Right atrium auricular region (tissue), 2 donors: ENCODE results near the gene MASP2. TPM values are rescaled to one million over a fixed set of nuclear protein-coding genes. Genes with fewer than 3 reads are reported as not detected.
A peak's percentile ranks its signal among the peaks of the same experiment; 100 is the strongest.
"Not testable (repeated sequence)": the region's sequence is repeated elsewhere in the genome, so short reads cannot be mapped to it uniquely, and the experiment has no call there.

Experiments used
- DNase-seq: peaks from one replicate; pipeline ENCODE4 v3.0.0-alpha.2; 2019; ENCODE audit warnings: low spot score
- H3K27ac ChIP-seq, 2 donors: fragments of 200-600 bp; sonication (generic); 1 replicate in 1 of 2; 2 replicates in 1 of 2; pipeline ENCODE4 v1.5.1; 2016 to 2019
- H3K27me3 ChIP-seq, 2 donors: fragments of 200-600 bp; sonication (generic); one replicate each; pipeline versions ENCODE4 v1.5.1 to v1.6.0; 2017 to 2019
- H3K36me3 ChIP-seq: fragments of 200-600 bp; sonication (generic); one replicate; pipeline ENCODE4 v1.5.1; 2016
- H3K4me1 ChIP-seq, 2 donors: fragments of 200-600 bp; sonication (generic); one replicate each; pipeline versions ENCODE4 v1.5.1 to v1.6.0; 2017 to 2019
- H3K4me3 ChIP-seq, 2 donors: fragments of 200-600 bp; sonication (generic); 1 replicate in 1 of 2; 2 replicates in 1 of 2; pipeline ENCODE4 v1.5.1; 2017 to 2019; ENCODE audit warnings: mild to moderate bottlenecking in 1 of 2, moderate library complexity in 1 of 2
- H3K9me3 ChIP-seq, 2 donors: fragments of 200-600 bp; sonication (generic); one replicate each; pipeline ENCODE4 v1.5.1; 2019
- total RNA-seq, 2 donors: library from RNA; depleted of rRNA; stranded (reverse); fragments of >200 nt; gene quantifications; one replicate each; pipeline ENCODE4 v1.1.0, GENCODE V29; 2016
- TF ChIP-seq, protein P1 (sequence below), 2 donors: fragments of 200-600 bp; sonication (generic); IDR thresholded peaks; one replicate each; pipeline ENCODE4 v1.5.1; 2019; ENCODE audit warnings: antibody characterized with exemption in 2 of 2

Gene MASP2
- total RNA-seq, 2 donors from 2014 or later, result not detected

- Histone ChIP-seq H3K36me3 (no peaks in the 10 kb centered on the region), H3K4me1 (no peaks in the 10 kb centered on the region), H3K27ac (no peak overlapping the region), H3K4me3 (no peak overlapping the region), H3K27me3 (no peaks in the 10 kb centered on the region), H3K9me3 (no peaks in the 10 kb centered on the region)
- TF ChIP-seq, protein P1, sequence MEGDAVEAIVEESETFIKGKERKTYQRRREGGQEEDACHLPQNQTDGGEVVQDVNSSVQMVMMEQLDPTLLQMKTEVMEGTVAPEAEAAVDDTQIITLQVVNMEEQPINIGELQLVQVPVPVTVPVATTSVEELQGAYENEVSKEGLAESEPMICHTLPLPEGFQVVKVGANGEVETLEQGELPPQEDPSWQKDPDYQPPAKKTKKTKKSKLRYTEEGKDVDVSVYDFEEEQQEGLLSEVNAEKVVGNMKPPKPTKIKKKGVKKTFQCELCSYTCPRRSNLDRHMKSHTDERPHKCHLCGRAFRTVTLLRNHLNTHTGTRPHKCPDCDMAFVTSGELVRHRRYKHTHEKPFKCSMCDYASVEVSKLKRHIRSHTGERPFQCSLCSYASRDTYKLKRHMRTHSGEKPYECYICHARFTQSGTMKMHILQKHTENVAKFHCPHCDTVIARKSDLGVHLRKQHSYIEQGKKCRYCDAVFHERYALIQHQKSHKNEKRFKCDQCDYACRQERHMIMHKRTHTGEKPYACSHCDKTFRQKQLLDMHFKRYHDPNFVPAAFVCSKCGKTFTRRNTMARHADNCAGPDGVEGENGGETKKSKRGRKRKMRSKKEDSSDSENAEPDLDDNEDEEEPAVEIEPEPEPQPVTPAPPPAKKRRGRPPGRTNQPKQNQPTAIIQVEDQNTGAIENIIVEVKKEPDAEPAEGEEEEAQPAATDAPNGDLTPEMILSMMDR (IDR thresholded peaks at IDR 0.05), result no peak
- DNase-seq, result no peak
Observed at GRCh38 chr1:10990828-10991227, 56.2 kb downstream of the MASP2 start.

GRCh38 chr1:10989920-10990516 lies 57.0 kb downstream of the MASP2 start:
- H3K9me3 ChIP-seq, H3K36me3 ChIP-seq, H3K4me3 ChIP-seq, H3K27ac ChIP-seq, DNase-seq, H3K4me1 ChIP-seq, H3K27me3 ChIP-seq: not testable (repeated sequence)

DNA sequence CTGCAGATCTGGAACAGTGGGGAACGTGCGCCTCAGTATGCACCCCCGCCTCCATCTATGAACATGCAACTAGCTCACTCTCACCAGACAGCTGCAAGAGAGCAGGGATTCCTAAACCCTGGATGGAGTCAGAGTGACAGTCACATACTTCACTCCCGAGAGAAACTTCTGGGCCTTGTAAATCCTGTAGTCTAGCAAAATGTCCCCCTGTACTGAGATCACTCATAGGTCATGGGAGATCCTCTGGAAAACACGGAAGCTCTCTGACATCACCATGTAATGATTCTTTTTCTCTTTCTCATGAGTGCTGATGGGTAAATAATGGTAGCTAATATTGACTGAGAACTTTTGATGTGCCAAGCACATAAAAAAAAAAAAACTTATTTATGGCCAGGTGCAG lies 57.9 kb downstream of the MASP2 start:
- H3K36me3 ChIP-seq, result no peaks in the 10 kb centered on the region
- TF ChIP-seq, protein P1 (IDR thresholded peaks at IDR 0.05), result no peak
- no peak overlapping the region for H3K4me3 ChIP-seq
- H3K9me3 ChIP-seq, result no peaks in the 10 kb centered on the region
- H3K27ac ChIP-seq, result no peak overlapping the region
- no peaks in the 10 kb centered on the region for H3K27me3 ChIP-seq
- no peak for DNase-seq
- H3K4me1 ChIP-seq, result no peaks in the 10 kb centered on the region

- H3K36me3 ChIP-seq, result no peaks in the 10 kb centered on the region
- H3K9me3 ChIP-seq, result no peaks in the 10 kb centered on the region
- no peak overlapping the region for H3K4me3 ChIP-seq
- TF ChIP-seq, protein P1 (IDR thresholded peaks at IDR 0.05), result no peak
- no peaks in the 10 kb centered on the region for H3K27me3 ChIP-seq
- no peak overlapping the region for H3K27ac ChIP-seq
- H3K4me1 ChIP-seq, result no peaks in the 10 kb centered on the region
- no peak for DNase-seq
Observed at GRCh38 chr1:10987840-10988417, 59.1 kb downstream of the MASP2 start.

GRCh38 chr1:10986525-10986890 lies 60.5 kb downstream of the MASP2 start:
- H3K36me3 ChIP-seq, result no peaks in the 10 kb centered on the region
- H3K4me1 ChIP-seq, result no peaks in the 10 kb centered on the region
- H3K27ac ChIP-seq, result no peak overlapping the region
- no peaks in the 10 kb centered on the region for H3K27me3 ChIP-seq
- H3K9me3 ChIP-seq, result no peaks in the 10 kb centered on the region
- TF ChIP-seq, protein P1 (IDR thresholded peaks at IDR 0.05), result no peak
- no peak overlapping the region for H3K4me3 ChIP-seq
- no peak for DNase-seq

DNA sequence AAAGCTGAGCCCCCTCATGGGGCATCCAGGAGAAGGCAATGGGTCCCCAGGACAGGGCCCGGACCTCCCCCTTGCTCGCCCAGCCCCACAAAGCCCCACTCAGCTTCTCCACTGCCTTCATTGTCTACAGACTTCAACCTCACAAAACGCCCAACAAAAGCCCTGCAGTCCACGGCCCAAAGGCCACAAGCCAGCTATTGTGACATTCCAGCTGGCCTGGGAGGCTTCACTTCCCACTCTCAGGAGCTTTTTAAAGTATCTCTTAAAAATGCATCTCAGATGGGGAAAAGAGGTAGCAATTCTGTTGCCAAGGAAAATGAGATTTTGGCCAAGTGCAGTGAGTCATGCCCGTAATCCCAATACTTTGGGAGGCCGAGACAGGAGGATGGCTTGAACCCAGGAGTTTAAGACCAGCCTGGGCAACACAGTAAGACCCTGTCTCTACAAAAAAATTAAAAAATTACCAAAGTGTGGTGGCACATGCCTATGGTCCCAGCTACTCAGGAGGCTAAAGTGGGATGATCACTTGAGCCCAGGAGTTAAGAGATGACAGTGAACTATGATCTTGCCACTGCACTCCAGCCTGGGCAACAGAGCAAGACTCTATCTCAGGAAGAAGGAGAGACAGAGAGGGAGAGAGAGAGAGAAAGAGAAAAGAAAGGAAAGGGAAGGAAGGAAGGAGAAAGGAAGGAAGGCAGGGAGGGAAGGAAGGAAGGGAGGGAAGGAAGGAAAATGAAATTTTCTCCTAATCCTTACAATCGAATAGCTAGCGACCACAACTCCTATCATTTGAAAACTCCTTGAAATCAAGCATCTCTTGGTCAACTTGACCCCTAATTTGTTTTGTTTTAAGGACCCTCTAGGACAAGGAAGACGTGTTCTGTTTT lies 66.0 kb downstream of the MASP2 start:
- Histone ChIP-seq H3K9me3 (no peaks in the 10 kb centered on the region), H3K4me1 (peaks cover 0 to 16% of the 10 kb centered on the region in 2 donors), H3K36me3 (no peaks in the 10 kb centered on the region), H3K27ac (peak overlapping the region in 1 of 2 donors; percentile 15), H3K27me3 (no peaks in the 10 kb centered on the region), H3K4me3 (peak overlapping the region in 1 of 2 donors; percentile 32)
- DNase-seq, result peak; percentile 72
- TF ChIP-seq, protein P1 (IDR thresholded peaks at IDR 0.05), result no peak
